CD4-positive, alpha-beta T cell treated with Interferon alpha-2 for 1 hour (primary cell): ENCODE data around the gene STXBP2.

Experiments
- DNase-seq, 2 donors: peaks; one replicate each; pipeline ENCODE4 v3.0.0-alpha.2; 2020 to 2022

The STXBP2 gene

GRCh38 chr19:7614859-7615741 lies 21.8 kb upstream of the STXBP2 start:
- no peak for DNase-seq

GRCh38 chr19:7617172-7617571 lies 19.7 kb upstream of the STXBP2 start:
- no peak for DNase-seq

- no peak for DNase-seq
Measured at GRCh38 chr19:7617735-7618134, 19.2 kb upstream of the STXBP2 start.

- DNase-seq: no peak
Measured at GRCh38 chr19:7618348-7618747, 18.6 kb upstream of the STXBP2 start.

- no peak for DNase-seq
Measured at GRCh38 chr19:7618771-7619510, 18.0 kb upstream of the STXBP2 start.

GRCh38 chr19:7619671-7620441 lies 17.1 kb upstream of the STXBP2 start:
- no peak for DNase-seq

- DNase-seq: no peak
Measured at GRCh38 chr19:7620442-7621412, 16.2 kb upstream of the STXBP2 start.

GRCh38 chr19:7622933-7623685 lies 13.8 kb upstream of the STXBP2 start:
- DNase-seq: no peak

GRCh38 chr19:7623725-7624603 lies 12.9 kb upstream of the STXBP2 start:
- no peak for DNase-seq

GRCh38 chr19:7624810-7625209 lies 12.1 kb upstream of the STXBP2 start:
- DNase-seq: no peak

GRCh38 chr19:7625763-7626372 lies 11.0 kb upstream of the STXBP2 start:
- DNase-seq: no peak

- DNase-seq: no peak
Measured at GRCh38 chr19:7627166-7627565, 9.7 kb upstream of the STXBP2 start.

GRCh38 chr19:7628589-7629311 lies 8.2 kb upstream of the STXBP2 start:
- peak in 1 of 2 donors; percentile 9 for DNase-seq

GRCh38 chr19:7629347-7630054 lies 7.4 kb upstream of the STXBP2 start, which contains the start of the genes PET100 and XAB2:
Gene PET100, plus strand, starts transcription at chr19:7629793. Its CDS starts 41 bp downstream, at chr19:7629834.
Gene XAB2, minus strand, starts transcription at chr19:7629545. Its CDS starts 18 bp downstream, at chr19:7629527.
- peak; percentile 98 for DNase-seq

GRCh38 chr19:7631577-7631976 lies 5.3 kb upstream of the STXBP2 start:
- DNase-seq: no peak

GRCh38 chr19:7632340-7633203 lies 4.3 kb upstream of the STXBP2 start:
- no peak for DNase-seq

GRCh38 chr19:7633698-7634097 lies 3.2 kb upstream of the STXBP2 start, which contains the start of gene PCP2:
Gene PCP2, minus strand, starts transcription at chr19:7633719. Its CDS starts 262 bp downstream, at chr19:7633457.
- no peak for DNase-seq
